Breast epithelium (tissue), 4 donors: Measurements from ENCODE around the gene HRNR. TPM values are rescaled to one million over a fixed set of nuclear protein-coding genes. Genes with fewer than 3 reads are reported as not detected.
"Not testable (repeated sequence)": the region's sequence is repeated elsewhere in the genome, so short reads cannot be mapped to it uniquely, and the experiment has no call there.

ENCODE experiments used
- DNase-seq, 2 donors: peaks; one replicate each; pipeline ENCODE4 v3.0.0-alpha.2; 2019; ENCODE audit warnings: low spot score in 2 of 2
- H3K27ac ChIP-seq, 2 donors: fragments of 200-600 bp; sonication (generic) in 1 of 2; one replicate each; pipeline ENCODE4 v1.5.1; 2016 to 2019; ENCODE audit warnings: mild to moderate bottlenecking in 1 of 2
- H3K27me3 ChIP-seq, 2 donors: fragments of 200-600 bp; sonication (generic) in 1 of 2; one replicate each; pipeline versions ENCODE4 v1.5.1 to v1.6.0; 2017 to 2019; ENCODE audit warnings: control low read depth in 1 of 2, mild to moderate bottlenecking in 1 of 2
- H3K36me3 ChIP-seq: fragments of 200-600 bp; one replicate; pipeline ENCODE4 v1.5.1; 2019
- H3K4me1 ChIP-seq, 2 donors: fragments of 200-600 bp; sonication (generic); one replicate each; pipeline ENCODE4 v1.5.1; 2016 to 2019; ENCODE audit warnings: control low read depth in 1 of 2
- H3K4me3 ChIP-seq, 3 donors: fragments of 200-600 bp; sonication (generic); 1 replicate in 2 of 3; 2 replicates in 1 of 3; pipeline ENCODE4 v1.5.1; 2016 to 2019; ENCODE audit warnings: mild to moderate bottlenecking in 3 of 3, moderate library complexity in 2 of 3
- H3K9me3 ChIP-seq, 2 donors: fragments of 200-600 bp; sonication (generic) in 1 of 2; one replicate each; pipeline ENCODE4 v1.5.1; 2016 to 2019; ENCODE audit warnings: control low read depth in 1 of 2
- POLR2A ChIP-seq: fragments of 450-650 bp; IDR thresholded peaks from one replicate; pipeline ENCODE4 v1.6.1; 2016; ENCODE audit warnings: antibody characterized with exemption, mild to moderate bottlenecking, moderate library complexity
- POLR2AphosphoS5 ChIP-seq, 3 donors: sonication (generic); formaldehyde crosslinking; IDR thresholded peaks; one replicate each; pipeline ENCODE4 v1.6.1; 2017; ENCODE audit warnings: antibody characterized with exemption in 3 of 3
- intact Hi-C: fragments of 100-400 bp; cut with DNase I; formaldehyde crosslinking; loops from one replicate; pipeline ENCODE4 v1.15.1; 2023; ENCODE audit warnings: low total_unique reads
- total RNA-seq, 3 donors: library from RNA; depleted of rRNA; stranded (reverse); fragments of >200 nt; gene quantifications; one replicate each; pipeline ENCODE4 v1.1.0, GENCODE V29; 2016
- TF ChIP-seq, protein P1 (sequence below), 3 donors: fragments of 450-650 bp; IDR thresholded peaks; one replicate each; pipeline ENCODE4 v1.5.1; 2016 to 2017; ENCODE audit warnings: antibody characterized with exemption in 3 of 3, mild to moderate bottlenecking in 3 of 3, moderate library complexity in 3 of 3

The HRNR gene
- total RNA-seq = not detected

DNA sequence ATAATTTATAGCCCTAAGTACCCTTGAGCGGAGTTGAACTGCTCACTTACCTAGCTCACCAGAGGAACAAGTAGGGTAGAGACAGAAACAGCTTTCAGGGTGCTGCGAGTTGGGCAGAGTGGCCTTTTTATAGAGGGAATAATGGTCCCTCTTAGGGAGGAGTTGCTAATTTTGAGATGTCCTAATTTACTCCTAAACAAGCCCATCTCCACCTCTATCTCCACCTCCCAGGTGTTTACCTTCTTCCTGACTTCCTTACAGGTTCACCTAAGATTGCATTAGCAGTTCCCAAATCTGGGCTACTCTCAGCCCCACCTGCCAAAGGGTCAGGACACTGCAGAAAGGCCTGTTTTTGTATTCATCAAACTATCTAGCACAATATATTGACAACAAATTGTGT, at the start of gene HRNR:
HRNR (minus strand) TSS at position 101 of the 400 bp plus-strand sequence. CDS start 940 bp downstream, outside the sequence.
- no peak for DNase-seq
- no peaks in the 10 kb centered on the region for H3K36me3 ChIP-seq
- no peaks in the 10 kb centered on the region for H3K9me3 ChIP-seq
- no peaks in the 10 kb centered on the region for H3K4me1 ChIP-seq
- no peak within 1 kb of the TSS for H3K27ac ChIP-seq
- no peak within 1 kb of the TSS for H3K4me3 ChIP-seq
- intact Hi-C loops = no loop called here
- no peaks in the 10 kb centered on the region for H3K27me3 ChIP-seq
- no peak for TF ChIP-seq POLR2AphosphoS5 (IDR thresholded peaks at IDR 0.05)
- TF ChIP-seq, protein P1, sequence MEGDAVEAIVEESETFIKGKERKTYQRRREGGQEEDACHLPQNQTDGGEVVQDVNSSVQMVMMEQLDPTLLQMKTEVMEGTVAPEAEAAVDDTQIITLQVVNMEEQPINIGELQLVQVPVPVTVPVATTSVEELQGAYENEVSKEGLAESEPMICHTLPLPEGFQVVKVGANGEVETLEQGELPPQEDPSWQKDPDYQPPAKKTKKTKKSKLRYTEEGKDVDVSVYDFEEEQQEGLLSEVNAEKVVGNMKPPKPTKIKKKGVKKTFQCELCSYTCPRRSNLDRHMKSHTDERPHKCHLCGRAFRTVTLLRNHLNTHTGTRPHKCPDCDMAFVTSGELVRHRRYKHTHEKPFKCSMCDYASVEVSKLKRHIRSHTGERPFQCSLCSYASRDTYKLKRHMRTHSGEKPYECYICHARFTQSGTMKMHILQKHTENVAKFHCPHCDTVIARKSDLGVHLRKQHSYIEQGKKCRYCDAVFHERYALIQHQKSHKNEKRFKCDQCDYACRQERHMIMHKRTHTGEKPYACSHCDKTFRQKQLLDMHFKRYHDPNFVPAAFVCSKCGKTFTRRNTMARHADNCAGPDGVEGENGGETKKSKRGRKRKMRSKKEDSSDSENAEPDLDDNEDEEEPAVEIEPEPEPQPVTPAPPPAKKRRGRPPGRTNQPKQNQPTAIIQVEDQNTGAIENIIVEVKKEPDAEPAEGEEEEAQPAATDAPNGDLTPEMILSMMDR (IDR thresholded peaks at IDR 0.05) = no peak

DNA sequence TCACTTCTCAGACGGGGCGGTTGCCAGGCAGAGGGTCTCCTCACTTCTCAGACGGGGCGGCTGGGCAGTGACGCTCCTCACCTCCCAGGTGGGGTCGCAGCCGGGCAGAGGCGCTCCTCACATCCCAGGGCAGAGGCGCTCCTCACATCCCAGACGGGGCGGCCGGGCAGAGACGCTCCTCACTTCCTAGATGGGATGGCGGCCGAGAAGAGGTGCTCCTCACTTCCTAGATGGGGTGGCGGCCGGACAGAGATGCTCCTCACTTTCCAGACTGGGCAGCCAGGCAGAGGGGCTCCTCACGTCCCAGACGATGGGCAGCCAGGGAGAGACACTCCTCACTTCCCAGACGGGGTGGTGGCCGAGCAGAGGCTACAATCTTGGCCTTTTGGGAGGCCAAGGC, 32.4 kb upstream of the HRNR start:
- intact Hi-C loops, H3K4me3 ChIP-seq, H3K36me3 ChIP-seq, DNase-seq, H3K4me1 ChIP-seq, H3K27me3 ChIP-seq, H3K27ac ChIP-seq: not testable (repeated sequence)
- H3K9me3 ChIP-seq = peaks cover 16 to 20% of the 10 kb centered on the region in 2 donors

DNA sequence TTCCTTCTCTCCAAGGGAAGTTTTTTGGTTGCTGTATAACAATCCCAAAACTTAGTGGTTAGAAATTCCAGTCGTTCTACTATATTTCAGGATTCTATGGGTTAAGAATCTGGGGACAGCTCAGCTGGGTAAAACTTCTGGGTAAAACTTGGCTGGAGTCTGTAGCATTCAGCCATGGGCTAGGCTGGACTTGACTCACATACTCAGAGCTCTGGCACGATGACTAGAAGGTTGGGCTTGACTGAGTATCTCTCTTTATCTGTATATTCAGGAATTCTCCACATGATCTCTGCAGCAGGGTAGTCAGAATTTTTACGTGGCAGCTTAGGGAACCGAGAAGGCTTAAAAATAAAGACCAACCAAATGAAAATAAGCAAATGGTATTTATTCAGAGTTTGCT, 28.2 kb upstream of the HRNR start:
- Histone ChIP-seq H3K27ac (no peak overlapping the region), H3K36me3 (no peaks in the 10 kb centered on the region), H3K9me3 (peaks cover 3 to 5% of the 10 kb centered on the region in 2 donors), H3K4me1 (no peaks in the 10 kb centered on the region), H3K4me3 (no peak overlapping the region), H3K27me3 (no peaks in the 10 kb centered on the region)
- intact Hi-C loops = no loop called here
- no peak for DNase-seq
- TF ChIP-seq, protein P1 (IDR thresholded peaks at IDR 0.05) = no peak
- TF ChIP-seq POLR2AphosphoS5 (IDR thresholded peaks at IDR 0.05) (no peak), POLR2A (no peak)

DNA sequence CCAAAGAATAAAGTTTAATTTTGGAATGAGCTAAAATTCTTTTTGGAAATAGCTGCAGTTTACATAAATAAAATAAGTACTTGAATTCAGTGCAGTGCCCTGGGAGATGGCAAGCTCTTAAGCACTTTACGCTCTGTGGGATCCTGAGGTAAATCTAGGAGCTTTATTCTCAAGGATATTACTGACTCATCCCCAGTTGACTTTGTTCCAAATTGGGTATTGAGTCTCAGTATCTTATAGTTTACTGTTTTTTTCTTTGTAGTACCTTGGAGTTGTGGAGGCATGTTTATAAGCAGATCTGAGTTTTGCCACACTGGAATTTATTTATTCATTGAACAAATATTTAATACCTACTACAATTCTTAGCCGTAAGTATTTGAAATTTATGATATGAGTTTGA, 27.4 kb upstream of the HRNR start:
- intact Hi-C loops = no loop called here
- H3K4me1 ChIP-seq = no peaks in the 10 kb centered on the region
- no peak for TF ChIP-seq POLR2A
- TF ChIP-seq, protein P1 (IDR thresholded peaks at IDR 0.05) = no peak
- no peak for TF ChIP-seq POLR2AphosphoS5 (IDR thresholded peaks at IDR 0.05)
- no peak for DNase-seq
- H3K27me3 ChIP-seq = no peaks in the 10 kb centered on the region
- no peak overlapping the region for H3K4me3 ChIP-seq
- H3K27ac ChIP-seq = no peak overlapping the region
- no peaks in the 10 kb centered on the region for H3K36me3 ChIP-seq
- no peaks in the 10 kb centered on the region for H3K9me3 ChIP-seq

DNA sequence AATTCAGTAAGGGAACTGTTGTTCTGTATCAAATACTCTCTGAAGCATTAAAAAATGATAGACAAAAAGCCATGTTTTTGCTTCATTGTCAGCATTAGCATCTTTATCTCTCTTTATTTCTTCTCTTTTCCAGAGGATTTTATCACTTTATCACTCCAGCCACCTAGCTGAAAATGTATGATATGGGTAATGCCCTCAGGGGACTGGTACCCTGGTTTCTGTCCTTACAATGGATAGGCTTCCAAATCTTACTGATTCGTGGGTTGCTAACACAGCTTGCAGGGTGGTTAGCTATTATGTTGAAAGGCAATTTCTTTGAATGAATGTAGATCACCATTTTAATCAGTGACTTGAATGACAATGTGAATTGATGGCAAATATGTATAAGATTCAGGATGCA, 23.3 kb upstream of the HRNR start:
- H3K27me3 ChIP-seq = no peaks in the 10 kb centered on the region
- no peaks in the 10 kb centered on the region for H3K9me3 ChIP-seq
- H3K27ac ChIP-seq = no peak overlapping the region
- intact Hi-C loops = no loop called here
- H3K4me1 ChIP-seq = no peaks in the 10 kb centered on the region
- DNase-seq = no peak
- TF ChIP-seq POLR2AphosphoS5 (IDR thresholded peaks at IDR 0.05) (no peak), POLR2A (no peak)
- TF ChIP-seq, protein P1 (IDR thresholded peaks at IDR 0.05) = no peak
- no peaks in the 10 kb centered on the region for H3K36me3 ChIP-seq
- H3K4me3 ChIP-seq = no peak overlapping the region

DNA sequence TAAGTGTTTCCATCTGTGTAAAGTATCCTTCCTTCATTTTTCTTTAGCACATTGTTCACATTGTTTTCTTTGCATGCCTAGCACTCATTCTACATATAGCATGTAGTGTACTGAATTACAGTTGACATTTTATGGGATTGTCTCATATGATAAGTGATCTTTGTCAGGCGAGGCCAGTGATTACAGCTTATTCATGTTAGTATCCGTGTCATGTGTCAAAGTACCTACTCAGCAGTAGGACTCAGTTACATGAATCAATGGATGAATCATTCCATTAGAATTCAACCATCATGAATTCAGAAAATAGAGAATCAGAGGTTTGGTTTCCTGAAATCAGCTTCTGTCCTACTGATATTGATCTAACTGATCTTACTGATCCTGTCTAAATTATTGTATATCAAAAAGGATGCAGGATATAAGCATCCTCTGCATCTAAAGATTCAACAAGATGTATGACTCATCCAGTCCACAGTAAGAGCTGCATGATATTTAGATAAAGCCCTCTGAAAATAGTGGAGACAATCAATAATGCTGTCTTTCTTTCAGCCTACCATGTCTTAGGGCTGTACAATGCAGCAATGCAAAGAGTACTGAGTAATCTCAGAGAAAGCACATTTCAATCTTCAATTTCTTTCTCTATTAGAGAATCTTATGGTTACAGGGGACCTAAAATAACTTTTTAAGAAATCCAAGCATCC, 20.7 kb upstream of the HRNR start:
- no peak for DNase-seq
- Histone ChIP-seq H3K4me3 (no peak overlapping the region), H3K27me3 (no peaks in the 10 kb centered on the region), H3K4me1 (no peaks in the 10 kb centered on the region), H3K36me3 (no peaks in the 10 kb centered on the region), H3K27ac (no peak overlapping the region), H3K9me3 (no peaks in the 10 kb centered on the region)
- intact Hi-C loops = no loop called here
- TF ChIP-seq POLR2AphosphoS5 (IDR thresholded peaks at IDR 0.05) = no peak
- TF ChIP-seq, protein P1 (IDR thresholded peaks at IDR 0.05) = no peak
- TF ChIP-seq POLR2A = no peak
